Measurements from ENCODE around the gene C5orf58.
A peak's percentile ranks its signal among the peaks of the same experiment; 100 is the strongest.

The C5orf58 gene

GRCh38 chr5:170232786-170233185 is at the start of gene C5orf58:
Gene C5orf58, plus strand, starts transcription at chr5:170232985. Its CDS starts 1,992 bp downstream, at chr5:170234977.
- DNase-seq, result no peak

- peak; percentile 64 for DNase-seq
Observed at GRCh38 chr5:170183816-170184687, 48.7 kb upstream of the C5orf58 start.

GRCh38 chr5:170184737-170185136 is 48.0 kb upstream of the C5orf58 start:
- no peak for DNase-seq

GRCh38 chr5:170186156-170186555 is 46.6 kb upstream of the C5orf58 start:
- no peak for DNase-seq

- no peak for DNase-seq
Observed at GRCh38 chr5:170186856-170187255, 45.9 kb upstream of the C5orf58 start.

GRCh38 chr5:170190436-170191134 is 42.2 kb upstream of the C5orf58 start:
- no peak for DNase-seq

- no peak for DNase-seq
Observed at GRCh38 chr5:170192829-170193228, 40.0 kb upstream of the C5orf58 start.

- no peak for DNase-seq
Observed at GRCh38 chr5:170195961-170196360, 36.8 kb upstream of the C5orf58 start.

GRCh38 chr5:170200876-170201275 is 31.9 kb upstream of the C5orf58 start:
- no peak for DNase-seq

- no peak for DNase-seq
Observed at GRCh38 chr5:170201311-170201710, 31.5 kb upstream of the C5orf58 start.

GRCh38 chr5:170202117-170202516 is 30.7 kb upstream of the C5orf58 start:
- no peak for DNase-seq

- DNase-seq, result no peak
Observed at GRCh38 chr5:170204202-170204601, 28.6 kb upstream of the C5orf58 start.

- no peak for DNase-seq
Observed at GRCh38 chr5:170206216-170206615, 26.6 kb upstream of the C5orf58 start.

GRCh38 chr5:170206958-170207357 is 25.8 kb upstream of the C5orf58 start:
- DNase-seq, result no peak

GRCh38 chr5:170211575-170212334 is 21.0 kb upstream of the C5orf58 start:
- DNase-seq, result no peak

- peak; percentile 10 for DNase-seq
Observed at GRCh38 chr5:170216257-170216864, 16.4 kb upstream of the C5orf58 start.

GRCh38 chr5:170217831-170218230 is 15.0 kb upstream of the C5orf58 start:
- no peak for DNase-seq

- DNase-seq, result no peak
Observed at GRCh38 chr5:170218726-170219125, 14.1 kb upstream of the C5orf58 start.

- no peak for DNase-seq
Observed at GRCh38 chr5:170219615-170220014, 13.2 kb upstream of the C5orf58 start.

- DNase-seq, result no peak
Observed at GRCh38 chr5:170220191-170220590, 12.6 kb upstream of the C5orf58 start.

GRCh38 chr5:170221327-170221741 is 11.5 kb upstream of the C5orf58 start:
- DNase-seq, result no peak

- no peak for DNase-seq
Observed at GRCh38 chr5:170223360-170223759, 9.4 kb upstream of the C5orf58 start.

GRCh38 chr5:170223906-170224305 is 8.9 kb upstream of the C5orf58 start:
- no peak for DNase-seq
